Stomach (tissue), 4 donors: ENCODE results near the gene HMGCS1.
"Not testable (repeated sequence)": the region's sequence is repeated elsewhere in the genome, so short reads cannot be mapped to it uniquely, and the experiment has no call there.

Source experiments
- POLR2AphosphoS5 ChIP-seq, 3 donors: sonication (generic); formaldehyde crosslinking; IDR thresholded peaks; one replicate each; pipeline ENCODE4 v1.6.1; 2016; ENCODE audit warnings: antibody characterized with exemption in 3 of 3
- TF ChIP-seq, protein P1 (sequence below), 7 experiments: fragments of 450-650 bp in 4 of 7; fragments of 200-600 bp in 3 of 7; sonication (generic) in 3 of 7; IDR thresholded peaks; one replicate each; pipeline ENCODE4 v1.5.1; 2016 to 2019; ENCODE audit warnings: antibody characterized with exemption in 7 of 7, control low read depth in 2 of 7, mild to moderate bottlenecking in 1 of 7

DNA sequence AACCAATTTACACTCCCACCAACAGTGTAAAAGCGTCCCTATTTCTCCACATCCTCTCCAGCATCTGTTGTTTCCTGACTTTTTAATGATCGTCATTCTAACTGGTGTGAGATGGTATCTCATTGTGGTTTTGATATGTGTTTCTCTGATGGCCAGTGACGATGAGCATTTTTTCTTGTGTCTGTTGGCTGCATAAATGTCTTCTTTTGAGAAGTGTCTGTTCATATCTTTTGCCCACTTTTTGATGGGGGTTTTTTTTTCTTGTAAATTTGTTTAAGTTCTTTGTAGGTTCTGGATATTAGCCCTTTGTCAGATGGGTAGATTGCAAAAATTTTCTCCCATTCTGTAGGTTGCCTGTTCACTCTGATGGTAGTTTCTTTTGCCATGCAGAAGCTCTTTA, 10.3 kb upstream of the HMGCS1 start:
- not testable (repeated sequence) for TF ChIP-seq POLR2AphosphoS5 (IDR thresholded peaks at IDR 0.05)
- TF ChIP-seq, protein P1, sequence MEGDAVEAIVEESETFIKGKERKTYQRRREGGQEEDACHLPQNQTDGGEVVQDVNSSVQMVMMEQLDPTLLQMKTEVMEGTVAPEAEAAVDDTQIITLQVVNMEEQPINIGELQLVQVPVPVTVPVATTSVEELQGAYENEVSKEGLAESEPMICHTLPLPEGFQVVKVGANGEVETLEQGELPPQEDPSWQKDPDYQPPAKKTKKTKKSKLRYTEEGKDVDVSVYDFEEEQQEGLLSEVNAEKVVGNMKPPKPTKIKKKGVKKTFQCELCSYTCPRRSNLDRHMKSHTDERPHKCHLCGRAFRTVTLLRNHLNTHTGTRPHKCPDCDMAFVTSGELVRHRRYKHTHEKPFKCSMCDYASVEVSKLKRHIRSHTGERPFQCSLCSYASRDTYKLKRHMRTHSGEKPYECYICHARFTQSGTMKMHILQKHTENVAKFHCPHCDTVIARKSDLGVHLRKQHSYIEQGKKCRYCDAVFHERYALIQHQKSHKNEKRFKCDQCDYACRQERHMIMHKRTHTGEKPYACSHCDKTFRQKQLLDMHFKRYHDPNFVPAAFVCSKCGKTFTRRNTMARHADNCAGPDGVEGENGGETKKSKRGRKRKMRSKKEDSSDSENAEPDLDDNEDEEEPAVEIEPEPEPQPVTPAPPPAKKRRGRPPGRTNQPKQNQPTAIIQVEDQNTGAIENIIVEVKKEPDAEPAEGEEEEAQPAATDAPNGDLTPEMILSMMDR (IDR thresholded peaks at IDR 0.05): not testable (repeated sequence)
